Stimulated activated CD4-positive, alpha-beta T cell treated with anti-CD3 and anti-CD28 coated beads, Interleukin-4, amount 100 ng/mL, for 48 hours (primary cell): ENCODE results near the gene HOXA9.

Source experiments
- DNase-seq, 2 donors: peaks; one replicate each; pipeline ENCODE4 v3.0.0-alpha.2; 2020; ENCODE audit warnings: low read depth in 2 of 2

Gene HOXA9

GRCh38 chr7:27112955-27113949 lies 52.1 kb downstream of the HOXA9 start:
- no peak for DNase-seq
